ENCODE measurements around the gene C4orf50. TPM values are rescaled to one million over a fixed set of nuclear protein-coding genes. Genes with fewer than 3 reads are reported as not detected.

Gene C4orf50
- total and polyA plus RNA-seq, 2 of the 8 experiments (the other 6 are each of a cell fraction or from before 2014, with no cell fraction given), result 0.08 to 0.22 TPM

- H4K5ac ChIP-seq (ENCODE audit: insufficient read length, low read depth, low read length), result no peak overlapping the region
- WGBS, 2 experiments (ENCODE audit: extremely low coverage in 1 of 2, insufficient coverage in 1 of 2, insufficient read length in 1 of 2, insufficient replicate concordance in 2 of 2, low coverage in 1 of 2, low lambda C conversion rate in 2 of 2, missing lambda C conversion rate in 1 of 2), result 0% methylated on average over 4 of the region's 8 CpGs; no CpG with 5 or more reads in 1 of the 2 experiments
- no peak overlapping the region for H3K9ac ChIP-seq (replicated peaks in 1 of 4; ENCODE audit: extremely low read depth in 1 of 4, low read depth in 3 of 4, low read length in 3 of 4)
- H3K9me3 ChIP-seq (ENCODE audit: insufficient read depth in 2 of 2, low read depth in 1 of 2, low read length in 1 of 2), result no peaks in the 10 kb centered on the region
- peak; percentile 54 to 56 for DNase-seq (ENCODE audit: low read depth in 1 of 2, low spot score in 2 of 2)
- no peak overlapping the region for H4K8ac ChIP-seq (ENCODE audit: extremely low read depth, insufficient read depth, low read length)
- no peak overlapping the region for H3K56ac ChIP-seq (replicated peaks; ENCODE audit: insufficient read length, low read depth, low read length)
- H2BK12ac ChIP-seq (ENCODE audit: low read depth, low read length), result no peak overlapping the region
- H2BK120ac ChIP-seq (replicated peaks; ENCODE audit: low read depth, low read length), result no peak overlapping the region
- ChIA-PET CTCF (ENCODE audit: partially characterized antibody) (interaction anchor here (1.0 to 1.5 kb wide), 5 partner anchors 12 to 22 kb away, joined by 3 to 4 read pairs (median 3); no protein-coding TSS in a partner anchor), POLR2A (ENCODE audit: partially characterized antibody) (interaction anchor here (2.1 kb wide), 1 partner anchor 13 kb away, joined by 14 read pairs; the partner anchor contains the start of gene CRMP1)
- no peak overlapping the region for H3K27ac ChIP-seq (ENCODE audit: low read depth, low read length)
- no peak overlapping the region for H2BK5ac ChIP-seq (ENCODE audit: low read depth, low read length)
- no peak overlapping the region for H3K14ac ChIP-seq (ENCODE audit: insufficient read length)
- H3K4ac ChIP-seq (replicated peaks; ENCODE audit: insufficient read length, low read depth, low read length), result no peak overlapping the region
- no peaks in the 10 kb centered on the region for H3K79me2 ChIP-seq (ENCODE audit: control insufficient read depth in 1 of 2, insufficient read depth in 2 of 2, low read length in 2 of 2)
- H2BK15ac ChIP-seq (ENCODE audit: low read length), result no peak overlapping the region
- no peak overlapping the region for H3K23ac ChIP-seq (ENCODE audit: insufficient read length)
- H3K23me2 ChIP-seq (ENCODE audit: low read depth, low read length), result no peaks in the 10 kb centered on the region; the same call in 1 of the 2 replicates
- peak; percentile 85 for FAIRE-seq
- no peaks in the 10 kb centered on the region for H3K36me3 ChIP-seq (ENCODE audit: control insufficient read depth in 2 of 4, insufficient read depth in 4 of 4, low read length in 3 of 4)
- H3K27me3 ChIP-seq (replicated peaks in 1 of 4; ENCODE audit: control insufficient read depth in 3 of 4, extremely low read depth in 1 of 4, insufficient read depth in 3 of 4, low read length in 3 of 4), result peaks cover 0 to 41% (median 30%) of the 10 kb centered on the region in 4 experiments; a peak in 6 of 7 replicates
- H3K4me2 ChIP-seq (ENCODE audit: insufficient read depth in 1 of 2, low read depth in 2 of 2, low read length in 2 of 2), result peak overlapping the region; percentile 41 to 49; a peak in 3 of 4 replicates
- no peak overlapping the region for H3K18ac ChIP-seq (ENCODE audit: extremely low read depth, low read length)
- H3K79me1 ChIP-seq (ENCODE audit: low read depth, low read length), result no peaks in the 10 kb centered on the region
- H4K20me1 ChIP-seq (replicated peaks in 1 of 2; ENCODE audit: control insufficient read depth in 1 of 2, insufficient read depth in 2 of 2, low read length in 2 of 2), result no peaks in the 10 kb centered on the region
- no peak overlapping the region for H2BK20ac ChIP-seq (ENCODE audit: low read length)
- H3K4me1 ChIP-seq (replicated peaks in 1 of 4; ENCODE audit: control insufficient read depth in 3 of 4, insufficient read depth in 4 of 4, low read length in 3 of 4), result peaks cover 19 to 36% (median 24%) of the 10 kb centered on the region in 4 experiments
- H2AK5ac ChIP-seq (ENCODE audit: low read depth, low read length), result no peak overlapping the region
- H3K4me3 ChIP-seq (ENCODE audit: extremely low read depth in 1 of 4, insufficient read depth in 2 of 4, low read depth in 3 of 4, low read length in 4 of 4), result peak overlapping the region in 1 of 4 experiments; percentile 21; a peak in 1 of 8 replicates
- no peak overlapping the region for H2AFZ ChIP-seq (ENCODE audit: low read length)
- no peak overlapping the region for H4K91ac ChIP-seq (replicated peaks; ENCODE audit: insufficient read length, low read length)
- no peak for TF ChIP-seq GTF2F1 (IDR thresholded peaks at IDR 0.05; ENCODE audit: borderline replicate concordance, low read depth, low read length)
- peak; percentile 79 for TF ChIP-seq CREB1 (IDR thresholded peaks at IDR 0.05)
- no peak for TF ChIP-seq RBBP5 (IDR thresholded peaks at IDR 0.05; ENCODE audit: borderline replicate concordance, low read depth, low read length)
- no peak for TF ChIP-seq SRF (IDR thresholded peaks at IDR 0.05; ENCODE audit: low read depth, low read length)
- no peak for TF ChIP-seq BCL11A (IDR thresholded peaks at IDR 0.05; ENCODE audit: low read depth in 2 of 2, low read length in 2 of 2)
- TF ChIP-seq ATF3 (IDR thresholded peaks at IDR 0.05; ENCODE audit: insufficient read depth, low read depth, low read length), result no peak
- no peak for TF ChIP-seq KDM4A (IDR thresholded peaks at IDR 0.05; ENCODE audit: low read depth, low read length, severe bottlenecking)
- TF ChIP-seq ATF2 (IDR thresholded peaks at IDR 0.05; ENCODE audit: low read length), result peak; percentile 47; the same call in 1 of the 2 replicates
- TF ChIP-seq CBX5 (IDR thresholded peaks at IDR 0.05; ENCODE audit: low read depth, low read length), result no peak
- 0 out of 2 replicates have a peak, but pooled peaks have one; percentile 9 for TF ChIP-seq SP1 (IDR thresholded peaks at IDR 0.05; ENCODE audit: low read depth, low read length)
- no peak for TF ChIP-seq BACH1 (IDR thresholded peaks at IDR 0.05; ENCODE audit: low read length)
These were observed 112.5 kb downstream of the C4orf50 start for GRCh38 chr4:5905714-5906113.

Data from H1 (cell line).